IMR-90 (cell line): ENCODE results near the gene KRT1.

Source experiments
- CEBPB ChIP-seq: IDR thresholded peaks from 2 replicates; pipeline ENCODE4 v1.6.1; 2012; ENCODE audit warnings: low read depth, low read length, improper control_type of control experiment
- FOS ChIP-seq: fragments of 150-350 bp; IDR thresholded peaks from 2 replicates; pipeline ENCODE4 v1.6.1; 2016; ENCODE audit warnings: low read depth, low read length
- MAFK ChIP-seq: IDR thresholded peaks from 2 replicates; pipeline ENCODE4 v1.6.1; 2012; ENCODE audit warnings: low read depth, low read length, improper control_type of control experiment
- MAZ ChIP-seq: IDR thresholded peaks from 2 replicates; pipeline ENCODE4 v1.6.1; 2012; ENCODE audit warnings: low read depth, mild to moderate bottlenecking, low read length, improper control_type of control experiment, moderate library complexity, borderline replicate concordance
- MXI1 ChIP-seq: IDR thresholded peaks from 2 replicates; pipeline ENCODE4 v1.6.1; 2012; ENCODE audit warnings: low read depth, mild to moderate bottlenecking, low read length, moderate library complexity, borderline replicate concordance
- NFE2L2 ChIP-seq: fragments of 150-350 bp; IDR thresholded peaks from 2 replicates; pipeline ENCODE4 v1.6.1; 2016; ENCODE audit warnings: low read depth, mild to moderate bottlenecking, low read length
- POLR2A ChIP-seq: IDR thresholded peaks from 2 replicates; pipeline ENCODE4 v1.6.1; 2012; ENCODE audit warnings: mild to moderate bottlenecking, low read depth, low read length
- RAD21 ChIP-seq: IDR thresholded peaks from 2 replicates; pipeline ENCODE4 v1.6.1; 2012; ENCODE audit warnings: low read length, improper control_type of control experiment
- RFX5 ChIP-seq: IDR thresholded peaks from 2 replicates; pipeline ENCODE4 v1.8.0; 2012; ENCODE audit warnings: low read depth, mild to moderate bottlenecking, low read length, moderate library complexity
- SMC3 ChIP-seq: fragments of 150-350 bp; IDR thresholded peaks from 2 replicates; pipeline ENCODE4 v1.6.1; 2016; ENCODE audit warnings: low read depth, mild to moderate bottlenecking, antibody characterized with exemption, low read length, moderate library complexity
- TF ChIP-seq, protein P1 (sequence below): conservative IDR thresholded peaks from 2 replicates; pipeline ENCODE4 v1.5.1; 2012; ENCODE audit warnings: mild to moderate bottlenecking, low read depth, low read length, improper control_type of control experiment
- TF ChIP-seq, protein P2 (sequence below): fragments of 150-350 bp; IDR thresholded peaks from 2 replicates; pipeline ENCODE4 v1.6.1; 2017; ENCODE audit warnings: mild to moderate bottlenecking, antibody characterized with exemption, low read length, low read depth
- TF ChIP-seq, protein P3 (sequence below): fragments of 150-350 bp; IDR thresholded peaks from 2 replicates; pipeline ENCODE4 v1.6.1; 2016; ENCODE audit warnings: low read depth, mild to moderate bottlenecking, low read length, moderate library complexity, borderline replicate concordance

DNA sequence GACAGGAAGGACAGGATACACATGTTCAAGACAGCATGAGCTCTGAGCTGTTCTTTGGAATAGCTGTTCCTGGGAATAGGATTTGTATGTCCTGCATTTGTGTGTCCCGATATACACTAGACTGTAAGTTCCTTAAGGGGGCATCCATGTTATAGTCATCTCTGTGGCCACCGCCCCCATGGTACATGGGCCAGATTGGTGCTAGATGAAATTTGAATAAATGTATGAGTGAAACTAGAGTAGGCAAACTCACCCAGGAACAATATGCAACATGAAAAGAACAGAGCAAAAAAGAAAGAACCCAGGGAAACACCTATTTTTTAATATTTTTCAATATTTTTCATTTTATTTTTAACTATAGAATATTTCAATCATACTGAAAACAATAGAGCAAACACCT lies 48.2 kb upstream of the KRT1 start:
- TF ChIP-seq, protein P1, sequence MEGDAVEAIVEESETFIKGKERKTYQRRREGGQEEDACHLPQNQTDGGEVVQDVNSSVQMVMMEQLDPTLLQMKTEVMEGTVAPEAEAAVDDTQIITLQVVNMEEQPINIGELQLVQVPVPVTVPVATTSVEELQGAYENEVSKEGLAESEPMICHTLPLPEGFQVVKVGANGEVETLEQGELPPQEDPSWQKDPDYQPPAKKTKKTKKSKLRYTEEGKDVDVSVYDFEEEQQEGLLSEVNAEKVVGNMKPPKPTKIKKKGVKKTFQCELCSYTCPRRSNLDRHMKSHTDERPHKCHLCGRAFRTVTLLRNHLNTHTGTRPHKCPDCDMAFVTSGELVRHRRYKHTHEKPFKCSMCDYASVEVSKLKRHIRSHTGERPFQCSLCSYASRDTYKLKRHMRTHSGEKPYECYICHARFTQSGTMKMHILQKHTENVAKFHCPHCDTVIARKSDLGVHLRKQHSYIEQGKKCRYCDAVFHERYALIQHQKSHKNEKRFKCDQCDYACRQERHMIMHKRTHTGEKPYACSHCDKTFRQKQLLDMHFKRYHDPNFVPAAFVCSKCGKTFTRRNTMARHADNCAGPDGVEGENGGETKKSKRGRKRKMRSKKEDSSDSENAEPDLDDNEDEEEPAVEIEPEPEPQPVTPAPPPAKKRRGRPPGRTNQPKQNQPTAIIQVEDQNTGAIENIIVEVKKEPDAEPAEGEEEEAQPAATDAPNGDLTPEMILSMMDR, result no peak
- TF ChIP-seq SMC3, result no peak
- TF ChIP-seq NFE2L2, result no peak
- TF ChIP-seq POLR2A, result no peak
- TF ChIP-seq FOS, result no peak
- TF ChIP-seq, protein P2, sequence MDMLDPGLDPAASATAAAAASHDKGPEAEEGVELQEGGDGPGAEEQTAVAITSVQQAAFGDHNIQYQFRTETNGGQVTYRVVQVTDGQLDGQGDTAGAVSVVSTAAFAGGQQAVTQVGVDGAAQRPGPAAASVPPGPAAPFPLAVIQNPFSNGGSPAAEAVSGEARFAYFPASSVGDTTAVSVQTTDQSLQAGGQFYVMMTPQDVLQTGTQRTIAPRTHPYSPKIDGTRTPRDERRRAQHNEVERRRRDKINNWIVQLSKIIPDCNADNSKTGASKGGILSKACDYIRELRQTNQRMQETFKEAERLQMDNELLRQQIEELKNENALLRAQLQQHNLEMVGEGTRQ, result no peak
- no peak for TF ChIP-seq RAD21
- no peak for TF ChIP-seq MXI1
- no peak for TF ChIP-seq CEBPB
- TF ChIP-seq MAZ, result no peak
- no peak for TF ChIP-seq RFX5
- TF ChIP-seq MAFK, result no peak
- TF ChIP-seq, protein P3, sequence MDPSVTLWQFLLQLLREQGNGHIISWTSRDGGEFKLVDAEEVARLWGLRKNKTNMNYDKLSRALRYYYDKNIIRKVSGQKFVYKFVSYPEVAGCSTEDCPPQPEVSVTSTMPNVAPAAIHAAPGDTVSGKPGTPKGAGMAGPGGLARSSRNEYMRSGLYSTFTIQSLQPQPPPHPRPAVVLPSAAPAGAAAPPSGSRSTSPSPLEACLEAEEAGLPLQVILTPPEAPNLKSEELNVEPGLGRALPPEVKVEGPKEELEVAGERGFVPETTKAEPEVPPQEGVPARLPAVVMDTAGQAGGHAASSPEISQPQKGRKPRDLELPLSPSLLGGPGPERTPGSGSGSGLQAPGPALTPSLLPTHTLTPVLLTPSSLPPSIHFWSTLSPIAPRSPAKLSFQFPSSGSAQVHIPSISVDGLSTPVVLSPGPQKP, result no peak
